Measurements from ENCODE around the gene VTA1.

The VTA1 gene

GRCh38 chr6:142235791-142236190 is 88.7 kb downstream of the VTA1 start:
- no peaks in the 10 kb centered on the region for H3K27me3 ChIP-seq (replicated peaks; ENCODE audit: control insufficient read depth, insufficient read depth, low read length, poor library complexity, severe bottlenecking)
- no peak for DNase-seq
- H3K27ac ChIP-seq (ENCODE audit: insufficient read depth, low read length, poor library complexity, severe bottlenecking), result no peak overlapping the region
- H3K36me3 ChIP-seq (ENCODE audit: control insufficient read depth, insufficient read depth, low read length), result no peaks in the 10 kb centered on the region
- no peak overlapping the region for H3K4me3 ChIP-seq (ENCODE audit: insufficient read depth, low read depth, low read length, poor library complexity, severe bottlenecking)
- H3K4me1 ChIP-seq (ENCODE audit: control insufficient read depth, insufficient read depth, low read length, poor library complexity, severe bottlenecking), result no peaks in the 10 kb centered on the region
- H3K9me3 ChIP-seq (ENCODE audit: control insufficient read depth, low read length), result no peaks in the 10 kb centered on the region

GRCh38 chr6:142236691-142237090 is 89.6 kb downstream of the VTA1 start:
- no peak for DNase-seq
- Histone ChIP-seq H3K36me3 (ENCODE audit: control insufficient read depth, insufficient read depth, low read length) (no peaks in the 10 kb centered on the region), H3K4me3 (ENCODE audit: insufficient read depth, low read depth, low read length, poor library complexity, severe bottlenecking) (no peak overlapping the region), H3K27me3 (replicated peaks; ENCODE audit: control insufficient read depth, insufficient read depth, low read length, poor library complexity, severe bottlenecking) (no peaks in the 10 kb centered on the region), H3K9me3 (ENCODE audit: control insufficient read depth, low read length) (no peaks in the 10 kb centered on the region), H3K4me1 (ENCODE audit: control insufficient read depth, insufficient read depth, low read length, poor library complexity, severe bottlenecking) (no peaks in the 10 kb centered on the region), H3K27ac (ENCODE audit: insufficient read depth, low read length, poor library complexity, severe bottlenecking) (no peak overlapping the region)

- DNase-seq, result no peak
- Histone ChIP-seq H3K9me3 (ENCODE audit: control insufficient read depth, low read length) (no peaks in the 10 kb centered on the region), H3K36me3 (ENCODE audit: control insufficient read depth, insufficient read depth, low read length) (no peaks in the 10 kb centered on the region), H3K27ac (ENCODE audit: insufficient read depth, low read length, poor library complexity, severe bottlenecking) (no peak overlapping the region), H3K4me1 (ENCODE audit: control insufficient read depth, insufficient read depth, low read length, poor library complexity, severe bottlenecking) (no peaks in the 10 kb centered on the region), H3K4me3 (ENCODE audit: insufficient read depth, low read depth, low read length, poor library complexity, severe bottlenecking) (no peak overlapping the region), H3K27me3 (replicated peaks; ENCODE audit: control insufficient read depth, insufficient read depth, low read length, poor library complexity, severe bottlenecking) (no peaks in the 10 kb centered on the region)
Observed at GRCh38 chr6:142238881-142239280, 91.8 kb downstream of the VTA1 start.

- no peaks in the 10 kb centered on the region for H3K36me3 ChIP-seq (ENCODE audit: control insufficient read depth, insufficient read depth, low read length)
- H3K27ac ChIP-seq (ENCODE audit: insufficient read depth, low read length, poor library complexity, severe bottlenecking), result no peak overlapping the region
- no peaks in the 10 kb centered on the region for H3K4me1 ChIP-seq (ENCODE audit: control insufficient read depth, insufficient read depth, low read length, poor library complexity, severe bottlenecking)
- no peak overlapping the region for H3K4me3 ChIP-seq (ENCODE audit: insufficient read depth, low read depth, low read length, poor library complexity, severe bottlenecking)
- no peaks in the 10 kb centered on the region for H3K9me3 ChIP-seq (ENCODE audit: control insufficient read depth, low read length)
- no peak for DNase-seq
- H3K27me3 ChIP-seq (replicated peaks; ENCODE audit: control insufficient read depth, insufficient read depth, low read length, poor library complexity, severe bottlenecking), result no peaks in the 10 kb centered on the region
Observed at GRCh38 chr6:142240179-142240578, 93.1 kb downstream of the VTA1 start.

- H3K27ac ChIP-seq (ENCODE audit: insufficient read depth, low read length, poor library complexity, severe bottlenecking), result no peak overlapping the region
- no peak overlapping the region for H3K4me3 ChIP-seq (ENCODE audit: insufficient read depth, low read depth, low read length, poor library complexity, severe bottlenecking)
- no peaks in the 10 kb centered on the region for H3K4me1 ChIP-seq (ENCODE audit: control insufficient read depth, insufficient read depth, low read length, poor library complexity, severe bottlenecking)
- DNase-seq, result no peak
- no peaks in the 10 kb centered on the region for H3K27me3 ChIP-seq (replicated peaks; ENCODE audit: control insufficient read depth, insufficient read depth, low read length, poor library complexity, severe bottlenecking)
- no peaks in the 10 kb centered on the region for H3K36me3 ChIP-seq (ENCODE audit: control insufficient read depth, insufficient read depth, low read length)
- no peaks in the 10 kb centered on the region for H3K9me3 ChIP-seq (ENCODE audit: control insufficient read depth, low read length)
Observed at GRCh38 chr6:142241061-142241460, 94.0 kb downstream of the VTA1 start.

- H3K9me3 ChIP-seq (ENCODE audit: control insufficient read depth, low read length), result no peaks in the 10 kb centered on the region
Observed at GRCh38 chr6:142242269-142242668, 95.2 kb downstream of the VTA1 start.

GRCh38 chr6:142246960-142247359 is 99.9 kb downstream of the VTA1 start:
- Histone ChIP-seq H3K9me3 (ENCODE audit: control insufficient read depth, low read length) (no peaks in the 10 kb centered on the region), H3K4me1 (ENCODE audit: control insufficient read depth, insufficient read depth, low read length, poor library complexity, severe bottlenecking) (no peaks in the 10 kb centered on the region)

More at GRCh38 chr6:142242269-142242668, 95.2 kb downstream of the VTA1 start:
- no peak overlapping the region for H3K27ac ChIP-seq (ENCODE audit: insufficient read depth, low read length, poor library complexity, severe bottlenecking)
- H3K27me3 ChIP-seq (replicated peaks; ENCODE audit: control insufficient read depth, insufficient read depth, low read length, poor library complexity, severe bottlenecking), result no peaks in the 10 kb centered on the region
- H3K4me1 ChIP-seq (ENCODE audit: control insufficient read depth, insufficient read depth, low read length, poor library complexity, severe bottlenecking), result no peaks in the 10 kb centered on the region
- H3K4me3 ChIP-seq (ENCODE audit: insufficient read depth, low read depth, low read length, poor library complexity, severe bottlenecking), result no peak overlapping the region
- no peaks in the 10 kb centered on the region for H3K36me3 ChIP-seq (ENCODE audit: control insufficient read depth, insufficient read depth, low read length)
- no peak for DNase-seq

GRCh38 chr6:142249266-142249665 is 102.2 kb downstream of the VTA1 start:
- DNase-seq, result no peak
- Histone ChIP-seq H3K27ac (ENCODE audit: insufficient read depth, low read length, poor library complexity, severe bottlenecking) (no peak overlapping the region), H3K4me3 (ENCODE audit: insufficient read depth, low read depth, low read length, poor library complexity, severe bottlenecking) (no peak overlapping the region), H3K27me3 (replicated peaks; ENCODE audit: control insufficient read depth, insufficient read depth, low read length, poor library complexity, severe bottlenecking) (no peaks in the 10 kb centered on the region), H3K9me3 (ENCODE audit: control insufficient read depth, low read length) (no peaks in the 10 kb centered on the region), H3K36me3 (ENCODE audit: control insufficient read depth, insufficient read depth, low read length) (no peaks in the 10 kb centered on the region), H3K4me1 (ENCODE audit: control insufficient read depth, insufficient read depth, low read length, poor library complexity, severe bottlenecking) (no peaks in the 10 kb centered on the region)

More at GRCh38 chr6:142246960-142247359, 99.9 kb downstream of the VTA1 start:
- DNase-seq, result no peak
- Histone ChIP-seq H3K4me3 (ENCODE audit: insufficient read depth, low read depth, low read length, poor library complexity, severe bottlenecking) (no peak overlapping the region), H3K27me3 (replicated peaks; ENCODE audit: control insufficient read depth, insufficient read depth, low read length, poor library complexity, severe bottlenecking) (no peaks in the 10 kb centered on the region), H3K36me3 (ENCODE audit: control insufficient read depth, insufficient read depth, low read length) (no peaks in the 10 kb centered on the region), H3K27ac (ENCODE audit: insufficient read depth, low read length, poor library complexity, severe bottlenecking) (no peak overlapping the region)

GRCh38 chr6:142251930-142252445 is 104.9 kb downstream of the VTA1 start:
- DNase-seq, result no peak
- Histone ChIP-seq H3K4me3 (ENCODE audit: insufficient read depth, low read depth, low read length, poor library complexity, severe bottlenecking) (no peak overlapping the region), H3K27me3 (replicated peaks; ENCODE audit: control insufficient read depth, insufficient read depth, low read length, poor library complexity, severe bottlenecking) (no peaks in the 10 kb centered on the region)

GRCh38 chr6:142254513-142254912 is 107.5 kb downstream of the VTA1 start:
- DNase-seq, result no peak
- H3K27ac ChIP-seq (ENCODE audit: insufficient read depth, low read length, poor library complexity, severe bottlenecking), result no peak overlapping the region
- H3K4me3 ChIP-seq (ENCODE audit: insufficient read depth, low read depth, low read length, poor library complexity, severe bottlenecking), result no peak overlapping the region
- no peaks in the 10 kb centered on the region for H3K4me1 ChIP-seq (ENCODE audit: control insufficient read depth, insufficient read depth, low read length, poor library complexity, severe bottlenecking)
- H3K27me3 ChIP-seq (replicated peaks; ENCODE audit: control insufficient read depth, insufficient read depth, low read length, poor library complexity, severe bottlenecking), result no peaks in the 10 kb centered on the region
- H3K9me3 ChIP-seq (ENCODE audit: control insufficient read depth, low read length), result no peaks in the 10 kb centered on the region
- H3K36me3 ChIP-seq (ENCODE audit: control insufficient read depth, insufficient read depth, low read length), result no peaks in the 10 kb centered on the region

More at GRCh38 chr6:142251930-142252445, 104.9 kb downstream of the VTA1 start:
- H3K36me3 ChIP-seq (ENCODE audit: control insufficient read depth, insufficient read depth, low read length), result no peaks in the 10 kb centered on the region
- no peaks in the 10 kb centered on the region for H3K4me1 ChIP-seq (ENCODE audit: control insufficient read depth, insufficient read depth, low read length, poor library complexity, severe bottlenecking)
- H3K27ac ChIP-seq (ENCODE audit: insufficient read depth, low read length, poor library complexity, severe bottlenecking), result no peak overlapping the region
- no peaks in the 10 kb centered on the region for H3K9me3 ChIP-seq (ENCODE audit: control insufficient read depth, low read length)
